ENCODE measurements around the gene ELAC2. TPM values are rescaled to one million over a fixed set of nuclear protein-coding genes. Genes with fewer than 3 reads are reported as not detected.

Gene ELAC2
- polyA plus RNA-seq, 1 donor = 75.4 TPM

GRCh38 chr17:12958786-12959185 lies 59.0 kb downstream of the ELAC2 start:
- DNase-seq = no peak

GRCh38 chr17:12955521-12955920 lies 62.3 kb downstream of the ELAC2 start:
- DNase-seq = no peak

- DNase-seq = no peak
Measured at GRCh38 chr17:12953156-12953555, 64.7 kb downstream of the ELAC2 start.

- no peak for DNase-seq
Measured at GRCh38 chr17:12952012-12952411, 65.8 kb downstream of the ELAC2 start.

GRCh38 chr17:12947047-12947446 lies 70.8 kb downstream of the ELAC2 start:
- DNase-seq = no peak

Other genes with a start within 250 kb of the ELAC2 start
- 8.9 TPM for gene ARHGAP44, start 228.5 kb downstream of the ELAC2 start, polyA plus RNA-seq (ENCODE audit: insufficient read length)